K562 (cell line): ENCODE data around the gene MRPS18B. TPM values are rescaled to one million over a fixed set of nuclear protein-coding genes. Genes with fewer than 3 reads are reported as not detected.

Experiments
- ARID3B ChIP-seq: fragments of 250-450 bp; sonication (Bioruptor Pico); IDR thresholded peaks from 2 replicates; pipeline ENCODE4 v1.4.0; 2020; ENCODE audit warnings: borderline replicate concordance
- CREB3 ChIP-seq: fragments of 450-650 bp; conservative IDR thresholded peaks from 2 replicates; pipeline ENCODE4 v1.6.1; 2016; ENCODE audit warnings: missing genetic modification characterization, low read depth, mild to moderate bottlenecking, missing compliant biosample characterization, moderate library complexity
- ELK3 ChIP-seq: fragments of 450-650 bp; formaldehyde crosslinking; IDR thresholded peaks from 2 replicates; pipeline ENCODE4 v1.4.0; 2020; ENCODE audit warnings: mild to moderate bottlenecking
- HLTF ChIP-seq: fragments of 450-650 bp; IDR thresholded peaks from 2 replicates; pipeline ENCODE4 v1.6.1; 2016
- HNRNPLL ChIP-seq: fragments of 200-400 bp; formaldehyde crosslinking; IDR thresholded peaks from 2 replicates; pipeline ENCODE4 v1.6.1; 2017; ENCODE audit warnings: low read length, low read depth, mild to moderate bottlenecking; ENCODE audit not compliant: poor library complexity, severe bottlenecking
- NCOA4 ChIP-seq: fragments of 450-650 bp; IDR thresholded peaks from 2 replicates; pipeline ENCODE4 v1.6.1; 2018; ENCODE audit warnings: mild to moderate bottlenecking; ENCODE audit not compliant: partially characterized antibody
- NR2F6 ChIP-seq: fragments of 450-650 bp; formaldehyde crosslinking; IDR thresholded peaks from 2 replicates; pipeline ENCODE4 v1.4.0; 2020; ENCODE audit warnings: mild to moderate bottlenecking
- RBM25 ChIP-seq: fragments of 200-400 bp; formaldehyde crosslinking; IDR thresholded peaks from 2 replicates; pipeline ENCODE4 v1.6.1; 2018; ENCODE audit warnings: low read length, low read depth, moderate library complexity; ENCODE audit not compliant: severe bottlenecking
- RERE ChIP-seq: sonication (generic); formaldehyde crosslinking; IDR thresholded peaks from 2 replicates; pipeline ENCODE4 v1.8.0; 2023; ENCODE audit warnings: missing genetic modification reagents, mild to moderate bottlenecking, borderline replicate concordance
- SMAD3 ChIP-seq: fragments of 450-650 bp; formaldehyde crosslinking; conservative IDR thresholded peaks from 2 replicates; pipeline ENCODE4 v1.4.0; 2020; ENCODE audit warnings: mild to moderate bottlenecking
- SREBF2 ChIP-seq: sonication (generic); formaldehyde crosslinking; IDR thresholded peaks from 2 replicates; pipeline ENCODE4 v1.4.0; 2020; ENCODE audit warnings: mild to moderate bottlenecking, missing genetic modification reagents
- TBL1XR1 ChIP-seq, 2 experiments: IDR thresholded peaks; 2 replicates each; pipeline ENCODE4 v1.6.1; 2012; ENCODE audit warnings: improper control_type of control experiment in 2 of 2, low read length in 2 of 2, mild to moderate bottlenecking in 1 of 2
- ZBTB2 ChIP-seq: fragments of 450-650 bp; IDR thresholded peaks from 2 replicates; pipeline ENCODE4 v1.6.1; 2016; ENCODE audit warnings: antibody characterized with exemption
- ZNF121 ChIP-seq: sonication (generic); formaldehyde crosslinking; conservative IDR thresholded peaks from 2 replicates; pipeline ENCODE4 v1.8.0; 2022; ENCODE audit warnings: missing genetic modification reagents
- ZNF165 ChIP-seq: fragments of 250-450 bp; sonication (Bioruptor Pico); IDR thresholded peaks from 2 replicates; pipeline ENCODE4 v1.4.0; 2020; ENCODE audit warnings: borderline replicate concordance
- ZNF75A ChIP-seq: fragments of 450-650 bp; formaldehyde crosslinking; IDR thresholded peaks from 2 replicates; pipeline ENCODE4 v1.4.0; 2020; ENCODE audit warnings: mild to moderate bottlenecking
- ZSCAN32 ChIP-seq: fragments of 450-650 bp; formaldehyde crosslinking; IDR thresholded peaks from 2 replicates; pipeline ENCODE4 v1.4.0; 2020; ENCODE audit warnings: mild to moderate bottlenecking, moderate library complexity
- polyA plus RNA-seq, 8 experiments: library from polyadenylated mRNA; depleted of rRNA in 4 of 8; stranded (reverse) in 5 of 8; unstranded in 3 of 8; fragments of >200 nt; fragmentation: Nextera tagmentation in 2 of 8; fragmentation: Illumina TruSeq in 1 of 8; extraction: Ambion mirVana in 2 of 8; extraction: Trizol in 1 of 8; gene quantifications; 2 replicates each; pipeline versions ENCODE4 v1.2.1 to v1.2.3, GENCODE V29; 2011 to 2014; ENCODE audit warnings: inconsistent platforms in 1 of 8, missing spikeins in 1 of 8
- total RNA-seq, 7 experiments: library from RNA; depleted of rRNA in 6 of 7; stranded (reverse); fragments of >200 nt in 6 of 7; fragmentation: Illumina TruSeq in 2 of 7; extraction: Trizol in 2 of 7; gene quantifications; 2 replicates each; pipeline versions ENCODE4 v1.2.1 to v1.2.3, GENCODE V29; 2011 to 2021; ENCODE audit warnings: low replicate concordance in 1 of 7

MRPS18B gene
- total and polyA plus RNA-seq, 9 of the 15 experiments (the other 6 are each of a cell fraction or from before 2014, with no cell fraction given), result 132 to 383 (median 178) TPM

GRCh38 chr6:30615219-30615957 is 2.3 kb upstream of the MRPS18B start (continued):
- TF ChIP-seq ARID3B (CRISPR knock-in tag) (no peak), ZNF165 (CRISPR knock-in tag) (no peak), NCOA4 (no peak), HLTF (0 out of 2 replicates have a peak, but pooled peaks have one; percentile 21), TBL1XR1 (IDR thresholded peaks at IDR 0.05; ENCODE audit: low read length in 2 of 2) (peak in 1 of 2 experiments; percentile 8; a peak in 1 of 4 replicates), RBM25 (peak; percentile 7), ZSCAN32 (CRISPR knock-in tag) (peak; percentile 44; the same call in 1 of the 2 replicates), ELK3 (CRISPR knock-in tag) (peak; percentile 15; the same call in 1 of the 2 replicates), CREB3 (no peak), SMAD3 (CRISPR knock-in tag) (peak; percentile 93; the same call in 1 of the 2 replicates), ZNF75A (CRISPR knock-in tag) (peak; percentile 64; the same call in 1 of the 2 replicates), ZNF121 (CRISPR knock-in tag) (no peak), NR2F6 (no peak), SREBF2 (no peak), HNRNPLL (no peak), ZBTB2 (no peak), RERE (no peak)
